ENCODE measurements around the gene CENPU. TPM values are rescaled to one million over a fixed set of nuclear protein-coding genes. Genes with fewer than 3 reads are reported as not detected.

CENPU gene
- total RNA-seq, 1 experiment from 2014 or later, result 124 TPM

- no CpG with 5 or more reads among the region's 5 CpGs for WGBS (ENCODE audit: extremely low coverage, insufficient read length, low lambda C conversion rate)
- no peak overlapping the region for H3K4me3 Mint-ChIP-seq
- no peak overlapping the region for H3K18ac ChIP-seq (ENCODE audit: insufficient read length, low read depth, low read length)
- H3K4ac ChIP-seq (ENCODE audit: low read depth, low read length), result no peak overlapping the region
- H3T11ph ChIP-seq (ENCODE audit: low read length), result no peak overlapping the region
- H2AK5ac ChIP-seq (ENCODE audit: insufficient read length, low read length), result no peak overlapping the region
- peaks cover 6% of the 10 kb centered on the region in 2 experiments for H3K9me3 Mint-ChIP-seq
- no peak overlapping the region for H3K23ac ChIP-seq (ENCODE audit: insufficient read length, low read depth, low read length)
- no peaks in the 10 kb centered on the region for H3K9me3 ChIP-seq (ENCODE audit: control insufficient read depth, low read depth, low read length)
- no peak overlapping the region for H3K9ac ChIP-seq (ENCODE audit: extremely low read depth, insufficient read length, low read length)
- H3K27ac Mint-ChIP-seq, result no peak overlapping the region
- no peak overlapping the region for H3K4me2 ChIP-seq (ENCODE audit: insufficient read depth, insufficient read length, low read length)
- no peak overlapping the region for H2BK20ac ChIP-seq (ENCODE audit: low read depth, low read length, poor library complexity, severe bottlenecking)
- H3K27ac ChIP-seq (ENCODE audit: insufficient read length, low read depth, low read length), result no peak overlapping the region
- H3K79me2 ChIP-seq (ENCODE audit: insufficient read depth, low read length), result no peaks in the 10 kb centered on the region
- no peak overlapping the region for H4K91ac ChIP-seq (ENCODE audit: insufficient read length, low read depth, low read length)
- no peaks in the 10 kb centered on the region for H3K27me3 ChIP-seq (ENCODE audit: insufficient read depth, low read length)
- no peaks in the 10 kb centered on the region for H3K4me1 ChIP-seq (ENCODE audit: insufficient read depth, low read length)
- no peaks in the 10 kb centered on the region for H3K4me1 Mint-ChIP-seq
- H2BK120ac ChIP-seq (ENCODE audit: low read depth, low read length, poor library complexity, severe bottlenecking), result no peak overlapping the region
- no peak for DNase-seq
- H4K5ac ChIP-seq (ENCODE audit: insufficient read length, low read depth, low read length), result no peak overlapping the region
- H3K79me1 ChIP-seq (ENCODE audit: insufficient read depth, low read depth, low read length, poor library complexity, severe bottlenecking), result no peaks in the 10 kb centered on the region
- H4K20me1 ChIP-seq (ENCODE audit: control insufficient read depth, insufficient read depth, insufficient read length), result no peaks in the 10 kb centered on the region
- H2BK5ac ChIP-seq (ENCODE audit: insufficient read length, low read length), result no peak overlapping the region
- peaks cover 6 to 8% (median 6%) of the 10 kb centered on the region in 3 experiments; a peak in 6 of 7 replicates for H3K36me3 Mint-ChIP-seq (ENCODE audit: insufficient read depth in 1 of 3, low read depth in 3 of 3)
- H3K23me2 ChIP-seq (ENCODE audit: insufficient read length, low read depth, low read length, poor library complexity, severe bottlenecking), result no peaks in the 10 kb centered on the region
- no peak overlapping the region for H2BK15ac ChIP-seq (ENCODE audit: low read depth, low read length)
- no peak overlapping the region for H3K56ac ChIP-seq (ENCODE audit: insufficient read length, low read depth, low read length)
- no peak overlapping the region for H2BK12ac ChIP-seq (ENCODE audit: insufficient read length, low read depth, low read length)
- H3K14ac ChIP-seq (ENCODE audit: insufficient read depth, low read length), result no peak overlapping the region
- no peak overlapping the region for H4K8ac ChIP-seq (replicated peaks; ENCODE audit: insufficient read length, low read depth, low read length)
- no peak overlapping the region for H2AFZ ChIP-seq (ENCODE audit: low read length)
- TF ChIP-seq CTCF (conservative IDR thresholded peaks at IDR 0.05), result no peak
- H3K27me3 Mint-ChIP-seq (ENCODE audit: low read depth), result no peaks in the 10 kb centered on the region
Measured at GRCh38 chr4:184776821-184777220, 42.9 kb upstream of the CENPU start.

Measured in H9 (cell line).